Breast epithelium (tissue), 3 donors: ENCODE measurements around the gene MTOR.

ENCODE experiments used
- POLR2A ChIP-seq: fragments of 450-650 bp; IDR thresholded peaks from one replicate; pipeline ENCODE4 v1.6.1; 2016; ENCODE audit warnings: antibody characterized with exemption, mild to moderate bottlenecking, moderate library complexity
- POLR2AphosphoS5 ChIP-seq, 3 donors: sonication (generic); formaldehyde crosslinking; IDR thresholded peaks; one replicate each; pipeline ENCODE4 v1.6.1; 2017; ENCODE audit warnings: antibody characterized with exemption in 3 of 3
- TF ChIP-seq, protein P1 (sequence below), 3 donors: fragments of 450-650 bp; IDR thresholded peaks; one replicate each; pipeline ENCODE4 v1.5.1; 2016 to 2017; ENCODE audit warnings: antibody characterized with exemption in 3 of 3, mild to moderate bottlenecking in 3 of 3, moderate library complexity in 3 of 3

DNA sequence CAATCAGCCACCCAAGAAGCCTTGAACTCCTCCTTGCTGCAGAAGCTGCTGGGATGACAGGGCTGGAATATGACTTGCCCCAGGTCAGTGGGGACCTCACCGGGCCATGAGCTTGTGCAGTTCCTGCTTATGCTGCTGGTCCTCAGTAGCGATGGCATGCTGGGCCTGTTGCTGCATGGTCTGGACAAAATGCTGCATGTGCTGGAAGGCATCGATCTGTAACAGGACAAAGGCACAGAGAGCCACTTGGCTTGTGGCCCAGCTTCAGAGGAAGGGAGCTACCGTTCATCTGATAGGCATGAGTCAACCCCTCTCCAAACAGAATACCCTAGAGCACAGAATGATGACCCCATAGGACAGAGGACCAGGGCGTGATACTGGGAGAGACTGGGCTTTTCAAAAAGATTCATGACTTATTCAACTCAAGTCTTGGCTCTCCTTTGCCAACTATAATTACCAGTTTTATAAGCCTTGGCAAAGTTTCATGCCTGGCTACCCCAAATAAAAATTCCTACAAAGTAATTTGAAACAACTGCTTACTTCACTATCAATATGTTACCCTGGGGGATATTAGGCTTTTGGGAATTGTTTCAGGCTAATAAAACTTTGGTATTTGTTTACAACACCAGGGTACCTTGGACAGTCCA, 128.0 kb downstream of the MTOR start:
- TF ChIP-seq, protein P1, sequence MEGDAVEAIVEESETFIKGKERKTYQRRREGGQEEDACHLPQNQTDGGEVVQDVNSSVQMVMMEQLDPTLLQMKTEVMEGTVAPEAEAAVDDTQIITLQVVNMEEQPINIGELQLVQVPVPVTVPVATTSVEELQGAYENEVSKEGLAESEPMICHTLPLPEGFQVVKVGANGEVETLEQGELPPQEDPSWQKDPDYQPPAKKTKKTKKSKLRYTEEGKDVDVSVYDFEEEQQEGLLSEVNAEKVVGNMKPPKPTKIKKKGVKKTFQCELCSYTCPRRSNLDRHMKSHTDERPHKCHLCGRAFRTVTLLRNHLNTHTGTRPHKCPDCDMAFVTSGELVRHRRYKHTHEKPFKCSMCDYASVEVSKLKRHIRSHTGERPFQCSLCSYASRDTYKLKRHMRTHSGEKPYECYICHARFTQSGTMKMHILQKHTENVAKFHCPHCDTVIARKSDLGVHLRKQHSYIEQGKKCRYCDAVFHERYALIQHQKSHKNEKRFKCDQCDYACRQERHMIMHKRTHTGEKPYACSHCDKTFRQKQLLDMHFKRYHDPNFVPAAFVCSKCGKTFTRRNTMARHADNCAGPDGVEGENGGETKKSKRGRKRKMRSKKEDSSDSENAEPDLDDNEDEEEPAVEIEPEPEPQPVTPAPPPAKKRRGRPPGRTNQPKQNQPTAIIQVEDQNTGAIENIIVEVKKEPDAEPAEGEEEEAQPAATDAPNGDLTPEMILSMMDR (IDR thresholded peaks at IDR 0.05): no peak
- TF ChIP-seq POLR2A: no peak
- no peak for TF ChIP-seq POLR2AphosphoS5 (IDR thresholded peaks at IDR 0.05)
